SJCRH30 (cell line): ENCODE measurements around the gene PLEKHA8. TPM values are rescaled to one million over a fixed set of nuclear protein-coding genes. Genes with fewer than 3 reads are reported as not detected.
"Not testable (repeated sequence)": the region's sequence is repeated elsewhere in the genome, so short reads cannot be mapped to it uniquely, and the experiment has no call there.

Source experiments
- DNase-seq, 2 experiments: peaks; one replicate each; pipeline ENCODE4 v3.0.0-alpha.2; 2015 to 2020
- H3K27ac ChIP-seq: fragments of 250-450 bp; sonication (Bioruptor Pico); 2 replicates; pipeline ENCODE4 v1.5.1; 2020; ENCODE audit warnings: mild to moderate bottlenecking, moderate library complexity
- H3K27me3 ChIP-seq: fragments of 250-450 bp; sonication (Bioruptor Pico); 2 replicates; pipeline ENCODE4 v1.5.1; 2020; ENCODE audit warnings: mild to moderate bottlenecking, moderate library complexity
- H3K36me3 ChIP-seq: fragments of 250-450 bp; sonication (Bioruptor Pico); 2 replicates; pipeline ENCODE4 v1.5.1; 2020; ENCODE audit warnings: mild to moderate bottlenecking, moderate library complexity
- H3K4me1 ChIP-seq: fragments of 250-450 bp; sonication (Bioruptor Pico); 2 replicates; pipeline ENCODE4 v1.5.1; 2020; ENCODE audit warnings: mild to moderate bottlenecking, moderate library complexity
- H3K4me3 ChIP-seq: fragments of 250-450 bp; sonication (Bioruptor Pico); 2 replicates; pipeline ENCODE4 v1.5.1; 2020; ENCODE audit warnings: mild to moderate bottlenecking, moderate library complexity
- H3K9me3 ChIP-seq: fragments of 250-450 bp; sonication (Bioruptor Pico); replicated peaks from 2 replicates; pipeline ENCODE4 v1.5.1; 2020; ENCODE audit warnings: mild to moderate bottlenecking, moderate library complexity
- total RNA-seq: library from RNA; depleted of rRNA; stranded (reverse); fragments of >200 nt; shearing (Covaris generic); gene quantifications from 2 replicates; pipeline ENCODE4 v1.2.3, GENCODE V29; 2014

Gene PLEKHA8
- total RNA-seq, 1 experiment from 2014 or later, result 26.2 TPM

GRCh38 chr7:30032310-30033125, 4.3 kb downstream of the PLEKHA8 start:
- no peaks in the 10 kb centered on the region for H3K27me3 ChIP-seq
- H3K9me3 ChIP-seq, result no peaks in the 10 kb centered on the region
- DNase-seq, result no peak
- no peak overlapping the region for H3K4me3 ChIP-seq
- no peaks in the 10 kb centered on the region for H3K36me3 ChIP-seq
- H3K4me1 ChIP-seq, result no peaks in the 10 kb centered on the region
- H3K27ac ChIP-seq, result no peak overlapping the region

GRCh38 chr7:30034501-30034900, 6.3 kb downstream of the PLEKHA8 start:
- Histone ChIP-seq H3K9me3 (no peaks in the 10 kb centered on the region), H3K4me1 (no peaks in the 10 kb centered on the region), H3K27ac (no peak overlapping the region), H3K36me3 (no peaks in the 10 kb centered on the region), H3K27me3 (no peaks in the 10 kb centered on the region), H3K4me3 (no peak overlapping the region)
- DNase-seq, result no peak

- Histone ChIP-seq H3K36me3 (no peaks in the 10 kb centered on the region), H3K9me3 (no peaks in the 10 kb centered on the region), H3K27me3 (no peaks in the 10 kb centered on the region), H3K4me1 (no peaks in the 10 kb centered on the region), H3K27ac (no peak overlapping the region), H3K4me3 (no peak overlapping the region)
- DNase-seq, result no peak
Measured at GRCh38 chr7:30036220-30036619, 8.0 kb downstream of the PLEKHA8 start.

- no peak overlapping the region for H3K27ac ChIP-seq
- H3K9me3 ChIP-seq, result no peaks in the 10 kb centered on the region
- no peaks in the 10 kb centered on the region for H3K36me3 ChIP-seq
- no peak for DNase-seq
- no peaks in the 10 kb centered on the region for H3K4me1 ChIP-seq
- no peaks in the 10 kb centered on the region for H3K27me3 ChIP-seq
- no peak overlapping the region for H3K4me3 ChIP-seq
Measured at GRCh38 chr7:30038196-30038980, 10.2 kb downstream of the PLEKHA8 start.

GRCh38 chr7:30040938-30041337, 12.7 kb downstream of the PLEKHA8 start:
- Histone ChIP-seq H3K36me3 (no peaks in the 10 kb centered on the region), H3K27me3 (no peaks in the 10 kb centered on the region), H3K9me3 (no peaks in the 10 kb centered on the region)

GRCh38 chr7:30041526-30042269, 13.5 kb downstream of the PLEKHA8 start:
- H3K27ac ChIP-seq, result no peak overlapping the region
- no peak for DNase-seq
- no peaks in the 10 kb centered on the region for H3K27me3 ChIP-seq
- H3K4me3 ChIP-seq, result no peak overlapping the region
- H3K4me1 ChIP-seq, result no peaks in the 10 kb centered on the region
- H3K36me3 ChIP-seq, result no peaks in the 10 kb centered on the region
- no peaks in the 10 kb centered on the region for H3K9me3 ChIP-seq

More at GRCh38 chr7:30040938-30041337, 12.7 kb downstream of the PLEKHA8 start:
- no peak overlapping the region for H3K27ac ChIP-seq
- H3K4me1 ChIP-seq, result no peaks in the 10 kb centered on the region
- DNase-seq, result no peak
- H3K4me3 ChIP-seq, result no peak overlapping the region

- Histone ChIP-seq H3K36me3 (peaks cover 8% of the 10 kb centered on the region), H3K4me1 (no peaks in the 10 kb centered on the region), H3K27ac (no peak overlapping the region), H3K27me3 (no peaks in the 10 kb centered on the region), H3K4me3 (no peak overlapping the region), H3K9me3 (no peaks in the 10 kb centered on the region)
- DNase-seq, result no peak
Measured at GRCh38 chr7:30046127-30046770, 18.0 kb downstream of the PLEKHA8 start.

- DNase-seq, result no peak
- no peak overlapping the region for H3K4me3 ChIP-seq
- no peaks in the 10 kb centered on the region for H3K9me3 ChIP-seq
- peaks cover 8% of the 10 kb centered on the region for H3K36me3 ChIP-seq
- no peaks in the 10 kb centered on the region for H3K4me1 ChIP-seq
- H3K27ac ChIP-seq, result no peak overlapping the region
- no peaks in the 10 kb centered on the region for H3K27me3 ChIP-seq
Measured at GRCh38 chr7:30047124-30047523, 18.9 kb downstream of the PLEKHA8 start.

- H3K36me3 ChIP-seq, result peaks cover 10% of the 10 kb centered on the region
- no peak overlapping the region for H3K27ac ChIP-seq
- no peaks in the 10 kb centered on the region for H3K9me3 ChIP-seq
- DNase-seq, result no peak
- H3K27me3 ChIP-seq, result no peaks in the 10 kb centered on the region
- no peaks in the 10 kb centered on the region for H3K4me1 ChIP-seq
- no peak overlapping the region for H3K4me3 ChIP-seq
Measured at GRCh38 chr7:30048582-30048981, 20.4 kb downstream of the PLEKHA8 start.

GRCh38 chr7:30049173-30049572, 21.0 kb downstream of the PLEKHA8 start:
- Histone ChIP-seq H3K27ac (no peak overlapping the region), H3K4me1 (no peaks in the 10 kb centered on the region), H3K27me3 (no peaks in the 10 kb centered on the region), H3K36me3 (peaks cover 10% of the 10 kb centered on the region), H3K4me3 (no peak overlapping the region), H3K9me3 (no peaks in the 10 kb centered on the region)
- DNase-seq, result no peak

- no peak overlapping the region for H3K4me3 ChIP-seq
- no peak for DNase-seq
- H3K27me3 ChIP-seq, result no peaks in the 10 kb centered on the region
- H3K27ac ChIP-seq, result no peak overlapping the region
- no peaks in the 10 kb centered on the region for H3K9me3 ChIP-seq
- H3K36me3 ChIP-seq, result peaks cover 2% of the 10 kb centered on the region
- no peaks in the 10 kb centered on the region for H3K4me1 ChIP-seq
Measured at GRCh38 chr7:30053068-30053467, 24.9 kb downstream of the PLEKHA8 start.

- DNase-seq, result no peak
Measured at GRCh38 chr7:30057741-30058140, 29.5 kb downstream of the PLEKHA8 start.

GRCh38 chr7:30061786-30062185, 33.6 kb downstream of the PLEKHA8 start:
- H3K27ac ChIP-seq, H3K4me3 ChIP-seq, H3K27me3 ChIP-seq, H3K4me1 ChIP-seq, H3K9me3 ChIP-seq, H3K36me3 ChIP-seq: not testable (repeated sequence)
- DNase-seq, result peak; percentile 27 to 38

More at GRCh38 chr7:30057741-30058140, 29.5 kb downstream of the PLEKHA8 start:
- Histone ChIP-seq H3K9me3 (no peaks in the 10 kb centered on the region; the same call in 1 of the 2 replicates), H3K4me3 (no peak overlapping the region), H3K36me3 (peaks cover 7% of the 10 kb centered on the region), H3K27me3 (no peaks in the 10 kb centered on the region), H3K4me1 (no peaks in the 10 kb centered on the region), H3K27ac (no peak overlapping the region)

- Histone ChIP-seq H3K4me1 (no peaks in the 10 kb centered on the region), H3K36me3 (peaks cover 5% of the 10 kb centered on the region), H3K27me3 (no peaks in the 10 kb centered on the region), H3K9me3 (no peaks in the 10 kb centered on the region; the same call in 1 of the 2 replicates), H3K27ac (no peak overlapping the region), H3K4me3 (no peak overlapping the region)
- DNase-seq, result peak in 1 of 2 experiments; percentile 62
Measured at GRCh38 chr7:30062587-30062986, 34.4 kb downstream of the PLEKHA8 start.
